Gastrocnemius medialis (tissue), 4 donors: ENCODE data around the gene DRGX.

Source experiments
- CTCF ChIP-seq, 5 experiments: fragments of 450-650 bp in 3 of 5; fragments of 200-600 bp in 2 of 5; sonication (generic) in 2 of 5; IDR thresholded peaks in 4 of 5; conservative IDR thresholded peaks in 1 of 5; 1 replicate in 4 of 5; 2 replicates in 1 of 5; pipeline ENCODE4 v1.5.1; 2016 to 2019; ENCODE audit warnings: antibody characterized with exemption in 5 of 5, mild to moderate bottlenecking in 3 of 5, moderate library complexity in 3 of 5
- POLR2A ChIP-seq, 2 donors: fragments of 450-650 bp; IDR thresholded peaks; one replicate each; pipeline ENCODE4 v1.6.1; 2017; ENCODE audit warnings: antibody characterized with exemption in 2 of 2, mild to moderate bottlenecking in 2 of 2, moderate library complexity in 2 of 2

GRCh38 chr10:49398000-49398861, 2.3 kb upstream of the DRGX start:
- TF ChIP-seq CTCF (IDR thresholded peaks at IDR 0.05 in 4 of 5, conservative IDR thresholded peaks at IDR 0.05 in 1 of 5) (no peak), POLR2A (IDR thresholded peaks at IDR 0.05) (no peak)
